ENCODE results near the gene TSPAN9.

Gene TSPAN9

DNA sequence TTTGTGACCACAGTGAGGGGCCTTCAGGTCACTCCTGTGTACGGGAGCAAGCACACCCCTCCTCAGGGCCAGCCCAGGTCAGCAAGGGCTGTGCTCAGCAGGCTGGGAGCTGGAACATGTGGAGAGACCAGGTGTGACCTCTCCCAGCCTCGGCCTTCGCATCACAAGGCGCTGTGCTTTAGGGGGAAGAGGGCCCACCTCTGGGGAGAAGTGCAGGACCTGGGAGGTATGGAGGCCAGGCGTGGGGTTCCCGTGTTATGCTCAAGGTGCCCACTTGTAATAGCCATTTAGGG lies 219.2 kb downstream of the TSPAN9 start:
- H3K9ac ChIP-seq (ENCODE audit: insufficient read length), result no peak overlapping the region
- H3K36me3 ChIP-seq (ENCODE audit: insufficient read depth, low read length), result no peaks in the 10 kb centered on the region
- H3K9me3 ChIP-seq (ENCODE audit: low read depth, low read length), result no peaks in the 10 kb centered on the region
- H3K4me3 ChIP-seq, result no peak overlapping the region
- no peak for DNase-seq (ENCODE audit: low read depth, low spot score)
- no peak overlapping the region for H3K27ac ChIP-seq
- TF ChIP-seq EZH2 (IDR thresholded peaks at IDR 0.05), result no peak
- TF ChIP-seq POLR2AphosphoS5 (IDR thresholded peaks at IDR 0.05; ENCODE audit: borderline replicate concordance, low read depth, low read length), result no peak
- no peak for TF ChIP-seq FOXP2 (optimal IDR thresholded peaks at IDR 0.05; ENCODE audit: control extremely low read depth, extremely low read length, insufficient read depth)

DNA sequence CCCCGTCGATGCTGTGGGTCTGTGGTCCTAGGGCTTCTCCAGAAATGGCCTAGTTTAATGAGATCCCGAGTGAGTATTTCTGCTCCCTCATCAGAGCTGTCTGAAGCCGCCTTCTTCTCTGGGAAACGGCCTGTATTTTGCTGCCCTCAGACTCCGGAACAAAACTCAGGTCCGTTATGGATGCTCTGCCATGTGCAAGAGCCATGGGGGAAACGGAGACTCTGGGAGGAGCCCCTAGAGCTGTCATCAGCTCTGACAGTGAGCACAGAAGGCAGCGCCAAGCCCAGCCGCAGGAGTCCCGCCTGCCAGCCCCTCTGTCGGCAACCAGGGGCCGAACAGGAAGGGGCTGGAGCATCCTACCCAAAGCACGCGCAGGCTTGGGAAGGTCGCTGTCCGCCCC lies 221.4 kb downstream of the TSPAN9 start:
- TF ChIP-seq FOXP2 (optimal IDR thresholded peaks at IDR 0.05; ENCODE audit: control extremely low read depth, extremely low read length, insufficient read depth), result no peak
- TF ChIP-seq POLR2AphosphoS5 (IDR thresholded peaks at IDR 0.05; ENCODE audit: borderline replicate concordance, low read depth, low read length), result no peak
- TF ChIP-seq EZH2 (IDR thresholded peaks at IDR 0.05), result no peak
- no peak for DNase-seq (ENCODE audit: low read depth, low spot score)

DNA sequence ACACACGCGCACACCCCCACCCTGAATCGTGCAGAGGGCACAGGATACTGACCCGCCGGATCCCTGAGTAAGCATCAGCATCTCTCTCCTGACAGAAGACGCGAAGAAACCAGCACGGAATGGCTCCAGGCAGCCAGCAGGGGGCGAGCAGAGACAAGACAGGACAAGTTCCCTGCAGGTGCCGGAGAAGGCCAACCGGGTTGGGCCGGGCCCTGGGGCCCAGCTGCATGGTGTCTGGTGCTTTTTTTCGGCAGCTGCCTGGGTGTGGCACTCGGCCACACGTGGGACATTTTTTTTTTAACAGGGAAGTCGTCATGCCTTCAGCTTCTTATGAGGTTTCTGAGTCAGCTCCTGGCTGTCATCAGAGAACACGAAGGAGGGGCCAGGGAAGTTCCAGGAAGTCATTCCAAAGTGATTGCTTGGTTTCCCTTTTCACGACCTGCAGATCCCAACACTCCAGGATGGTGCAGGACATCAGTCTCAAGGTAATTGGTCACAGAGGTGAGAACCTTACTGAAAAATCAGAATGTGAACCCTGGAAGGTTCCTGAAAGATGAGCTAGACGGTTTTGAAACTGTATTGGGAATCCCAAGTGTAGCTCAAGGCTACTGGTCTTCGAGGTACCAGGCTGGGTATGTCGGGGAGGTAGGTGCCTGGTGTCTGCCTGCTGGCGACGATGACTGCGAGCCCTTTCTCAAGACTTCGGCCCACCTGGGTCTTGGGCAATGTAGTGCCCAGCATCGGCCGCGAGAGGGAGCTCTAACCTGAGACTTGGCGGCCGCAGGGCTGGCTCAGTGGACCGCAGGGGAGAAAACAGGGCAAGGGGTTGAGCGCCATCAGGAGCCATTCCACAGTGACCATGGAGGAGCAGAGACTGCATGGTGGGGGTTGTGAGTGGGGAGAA lies 223.0 kb downstream of the TSPAN9 start:
- Histone ChIP-seq H3K27ac (0 out of 2 replicates have a peak overlapping the region, but pooled peaks have one; percentile 58), H3K9ac (ENCODE audit: insufficient read length) (no peak overlapping the region)
- no peak for TF ChIP-seq FOXP2 (optimal IDR thresholded peaks at IDR 0.05; ENCODE audit: control extremely low read depth, extremely low read length, insufficient read depth)
- TF ChIP-seq EZH2 (IDR thresholded peaks at IDR 0.05), result no peak
- no peak for TF ChIP-seq POLR2AphosphoS5 (IDR thresholded peaks at IDR 0.05; ENCODE audit: borderline replicate concordance, low read depth, low read length)

More for the DNA sequence above, 221.4 kb downstream of the TSPAN9 start:
- Histone ChIP-seq H3K27ac (no peak overlapping the region), H3K9me3 (ENCODE audit: low read depth, low read length) (no peaks in the 10 kb centered on the region), H3K36me3 (ENCODE audit: insufficient read depth, low read length) (no peaks in the 10 kb centered on the region), H3K4me3 (no peak overlapping the region), H3K9ac (ENCODE audit: insufficient read length) (no peak overlapping the region)

GRCh38 chr12:3300833-3301401 lies 223.7 kb downstream of the TSPAN9 start:
- no peak for TF ChIP-seq FOXP2 (optimal IDR thresholded peaks at IDR 0.05; ENCODE audit: control extremely low read depth, extremely low read length, insufficient read depth)
- TF ChIP-seq EZH2 (IDR thresholded peaks at IDR 0.05), result no peak
- TF ChIP-seq POLR2AphosphoS5 (IDR thresholded peaks at IDR 0.05; ENCODE audit: borderline replicate concordance, low read depth, low read length), result no peak
- DNase-seq (ENCODE audit: low read depth, low spot score), result no peak
- Histone ChIP-seq H3K36me3 (ENCODE audit: insufficient read depth, low read length) (no peaks in the 10 kb centered on the region), H3K27ac (no peak overlapping the region), H3K9me3 (ENCODE audit: low read depth, low read length) (no peaks in the 10 kb centered on the region), H3K9ac (ENCODE audit: insufficient read length) (no peak overlapping the region), H3K4me3 (peak overlapping the region; percentile 74; the same call in 1 of the 2 replicates)

More for the DNA sequence above, 223.0 kb downstream of the TSPAN9 start:
- no peaks in the 10 kb centered on the region for H3K36me3 ChIP-seq (ENCODE audit: insufficient read depth, low read length)
- H3K9me3 ChIP-seq (ENCODE audit: low read depth, low read length), result no peaks in the 10 kb centered on the region
- peak overlapping the region; percentile 74 for H3K4me3 ChIP-seq
- DNase-seq (ENCODE audit: low read depth, low spot score), result peak; percentile 45

- TF ChIP-seq FOXP2 (optimal IDR thresholded peaks at IDR 0.05; ENCODE audit: control extremely low read depth, extremely low read length, insufficient read depth) (no peak), EZH2 (IDR thresholded peaks at IDR 0.05) (no peak), POLR2AphosphoS5 (IDR thresholded peaks at IDR 0.05; ENCODE audit: borderline replicate concordance, low read depth, low read length) (no peak)
- H3K9ac ChIP-seq (ENCODE audit: insufficient read length), result no peak overlapping the region
- H3K9me3 ChIP-seq (ENCODE audit: low read depth, low read length), result no peaks in the 10 kb centered on the region
- H3K4me3 ChIP-seq, result no peak overlapping the region
- no peaks in the 10 kb centered on the region for H3K36me3 ChIP-seq (ENCODE audit: insufficient read depth, low read length)
- peak; percentile 26 for DNase-seq (ENCODE audit: low read depth, low spot score)
- H3K27ac ChIP-seq, result peak overlapping the region; percentile 4
Observed at GRCh38 chr12:3302401-3303041, 225.3 kb downstream of the TSPAN9 start.

DNA sequence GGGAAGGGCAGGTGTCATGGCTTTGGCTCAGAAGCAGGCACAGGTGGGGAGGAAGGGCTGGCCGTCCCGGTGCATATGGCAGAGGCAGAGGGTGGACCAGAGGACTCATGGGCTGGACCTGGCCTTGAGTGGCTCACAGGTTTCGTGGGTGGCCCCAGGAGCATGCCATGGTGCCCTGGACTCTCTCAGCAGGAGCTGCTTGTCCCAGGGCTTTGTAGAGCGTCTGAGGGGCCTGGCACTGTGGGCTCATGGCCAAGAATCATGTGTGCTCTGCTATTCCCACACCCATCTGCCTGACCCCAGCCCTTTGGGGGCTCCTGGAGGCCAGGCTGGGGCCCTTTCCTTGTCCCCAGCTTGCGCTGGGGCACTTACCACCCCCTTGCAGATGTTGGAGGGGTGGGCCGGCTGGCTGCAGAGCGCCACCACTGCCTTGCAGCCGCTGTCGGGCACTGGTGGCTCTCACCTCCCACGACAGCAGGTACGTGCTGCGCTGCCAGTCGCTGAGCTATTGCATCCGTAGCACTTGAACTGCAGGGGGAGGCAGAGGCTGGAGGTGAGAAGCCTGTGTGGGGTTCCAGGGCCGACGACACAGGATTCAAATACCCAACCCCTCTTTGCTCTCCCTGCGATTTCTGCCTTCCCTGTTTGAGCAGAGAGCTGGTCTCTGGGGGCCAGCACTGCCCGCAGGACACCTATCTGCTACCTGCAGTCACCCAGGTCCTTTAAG lies 226.4 kb downstream of the TSPAN9 start:
- H3K36me3 ChIP-seq (ENCODE audit: insufficient read depth, low read length), result no peaks in the 10 kb centered on the region
- no peak overlapping the region; the same call in 1 of the 2 replicates for H3K27ac ChIP-seq
- TF ChIP-seq FOXP2 (optimal IDR thresholded peaks at IDR 0.05; ENCODE audit: control extremely low read depth, extremely low read length, insufficient read depth), result no peak
- TF ChIP-seq POLR2AphosphoS5 (IDR thresholded peaks at IDR 0.05; ENCODE audit: borderline replicate concordance, low read depth, low read length), result no peak
- DNase-seq (ENCODE audit: low read depth, low spot score), result no peak
- H3K9ac ChIP-seq (ENCODE audit: insufficient read length), result peak overlapping the region; percentile 50
- H3K4me3 ChIP-seq, result no peak overlapping the region
- no peaks in the 10 kb centered on the region for H3K9me3 ChIP-seq (ENCODE audit: low read depth, low read length)

GRCh38 chr12:3304436-3305165 lies 227.4 kb downstream of the TSPAN9 start:
- Histone ChIP-seq H3K36me3 (ENCODE audit: insufficient read depth, low read length) (no peaks in the 10 kb centered on the region), H3K9ac (ENCODE audit: insufficient read length) (no peak overlapping the region), H3K4me3 (no peak overlapping the region), H3K9me3 (ENCODE audit: low read depth, low read length) (no peaks in the 10 kb centered on the region), H3K27ac (no peak overlapping the region)
- no peak for DNase-seq (ENCODE audit: low read depth, low spot score)
- TF ChIP-seq FOXP2 (optimal IDR thresholded peaks at IDR 0.05; ENCODE audit: control extremely low read depth, extremely low read length, insufficient read depth), result no peak
- no peak for TF ChIP-seq POLR2AphosphoS5 (IDR thresholded peaks at IDR 0.05; ENCODE audit: borderline replicate concordance, low read depth, low read length)
- TF ChIP-seq EZH2 (IDR thresholded peaks at IDR 0.05), result no peak

Measured in SK-N-MC (cell line).